HG03280 (cell line): ENCODE results near the gene ITFG1.

Source experiments
- ATAC-seq: cut with Tn5 transposase; IDR thresholded peaks from one replicate; pipeline ENCODE4 v1.9.1; 2021; ENCODE audit warnings: mild to moderate bottlenecking, moderate library complexity; ENCODE audit not compliant: unreplicated experiment

The ITFG1 gene

DNA sequence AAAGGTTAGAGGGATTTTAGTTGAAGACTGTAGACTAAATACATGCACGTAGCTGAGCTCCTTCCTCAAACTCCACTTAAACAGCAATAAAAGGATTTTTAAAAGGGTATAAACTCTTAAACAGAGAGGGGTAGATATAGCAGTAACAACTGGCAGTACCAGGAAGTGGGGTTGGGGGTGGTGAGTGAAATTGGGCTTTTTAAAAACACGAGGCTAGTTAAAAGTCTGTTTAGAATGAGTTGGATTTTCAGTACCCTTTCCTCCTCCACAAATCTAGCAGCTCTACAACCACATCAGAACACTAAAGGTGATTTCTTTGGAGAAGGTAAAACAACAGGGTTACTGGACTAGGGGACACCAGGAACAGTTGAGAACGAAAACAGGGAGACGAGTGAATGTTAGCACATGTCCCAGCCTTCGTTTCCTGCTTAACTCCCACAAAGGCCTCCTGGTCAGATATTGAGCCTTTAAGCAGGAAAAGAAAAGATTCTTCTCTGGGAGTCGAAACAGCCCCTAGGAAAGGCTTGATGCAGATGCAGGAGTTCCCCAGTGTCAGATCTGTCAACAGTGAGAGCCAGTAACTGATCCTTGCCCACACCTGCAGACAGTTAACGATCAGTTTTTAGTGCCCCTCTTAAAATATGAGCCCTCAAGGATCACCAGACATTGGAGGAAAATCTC lies 331.0 kb downstream of the ITFG1 start:
- no peak for ATAC-seq

DNA sequence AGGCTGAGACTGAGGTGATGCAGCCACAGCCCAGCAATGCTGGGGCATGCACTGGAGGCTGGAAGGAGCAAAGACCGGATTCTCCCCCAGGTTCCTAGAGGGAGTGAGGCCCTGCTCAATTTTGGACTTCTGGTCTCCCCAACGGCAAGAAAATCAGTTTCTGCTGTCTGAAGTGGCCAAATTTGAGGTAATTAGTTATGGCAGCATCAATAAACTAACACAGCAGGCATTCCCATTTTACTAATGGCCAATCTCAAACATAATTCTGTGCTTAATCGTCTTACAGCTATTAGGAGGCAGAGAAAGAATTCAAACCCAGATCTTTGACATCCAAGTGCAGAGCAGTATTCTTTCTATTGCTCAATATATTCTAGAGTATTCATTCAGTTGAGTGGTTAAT lies 333.3 kb downstream of the ITFG1 start:
- no peak for ATAC-seq

DNA sequence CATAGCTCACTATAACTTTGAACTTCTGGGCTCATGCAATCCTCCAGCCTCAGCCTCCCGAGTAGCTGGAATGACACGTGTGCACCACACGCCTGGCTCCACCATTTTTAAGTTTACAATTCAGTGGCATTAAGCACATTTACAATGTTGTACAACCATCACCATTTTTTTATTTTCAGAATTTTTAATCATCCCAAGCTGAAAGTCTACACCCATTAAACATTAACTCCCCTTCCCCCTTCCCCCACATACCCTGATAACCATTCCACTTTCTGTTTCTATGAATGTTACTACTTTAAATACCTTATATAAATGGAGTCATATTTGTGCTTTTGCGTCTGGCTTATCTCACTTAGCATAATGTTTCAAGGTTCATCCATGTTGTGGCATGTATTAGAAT lies 335.1 kb downstream of the ITFG1 start:
- no peak for ATAC-seq

GRCh38 chr16:47113130-47113529 lies 347.7 kb downstream of the ITFG1 start:
- ATAC-seq = no peak

DNA sequence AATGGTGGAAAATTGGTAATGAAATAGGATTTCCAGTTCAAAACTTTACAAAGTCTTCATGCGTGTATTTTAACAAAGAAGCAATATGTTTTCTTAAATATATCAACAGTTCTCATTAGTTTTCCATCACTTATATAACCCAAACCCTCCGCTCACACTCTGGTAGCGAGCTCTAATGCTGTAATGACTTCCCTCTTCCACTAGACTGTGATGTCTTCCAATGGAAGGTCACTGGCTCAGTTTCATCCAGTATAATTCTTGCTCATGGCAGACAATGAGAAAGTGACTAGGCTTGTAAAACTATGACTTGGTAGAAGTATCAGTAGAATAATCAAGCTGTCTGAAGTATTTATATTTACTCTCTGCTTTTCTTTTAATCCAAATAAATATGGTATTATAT lies 349.9 kb downstream of the ITFG1 start:
- ATAC-seq = no peak

GRCh38 chr16:47109361-47109760 lies 351.5 kb downstream of the ITFG1 start:
- ATAC-seq = no peak
